GM21390 (cell line): ENCODE data around the gene RPL36AL.
"Not testable (repeated sequence)": the region's sequence is repeated elsewhere in the genome, so short reads cannot be mapped to it uniquely, and the experiment has no call there.

Experiments used
- ATAC-seq: cut with Tn5 transposase; IDR thresholded peaks from one replicate; pipeline ENCODE4 v1.9.1; 2021; ENCODE audit not compliant: unreplicated experiment

Gene RPL36AL

GRCh38 chr14:49619730-49620129, 696 bp downstream of the RPL36AL start:
- ATAC-seq = no peak

- ATAC-seq = not testable (repeated sequence)
Measured at GRCh38 chr14:49619273-49619672, 1.2 kb downstream of the RPL36AL start.

- no peak for ATAC-seq
Measured at GRCh38 chr14:49617852-49618519, 2.4 kb downstream of the RPL36AL start.

- no peak for ATAC-seq
Measured at GRCh38 chr14:49615776-49616175, 4.7 kb downstream of the RPL36AL start.

GRCh38 chr14:49614196-49614595, 6.2 kb downstream of the RPL36AL start:
- ATAC-seq = no peak

GRCh38 chr14:49612671-49613070, 7.8 kb downstream of the RPL36AL start:
- ATAC-seq = no peak

- ATAC-seq = no peak
Measured at GRCh38 chr14:49612251-49612650, 8.2 kb downstream of the RPL36AL start.

- ATAC-seq = no peak
Measured at GRCh38 chr14:49607583-49607982, 12.8 kb downstream of the RPL36AL start.

- peak; percentile 47 for ATAC-seq
Measured at GRCh38 chr14:49598485-49599300, 21.7 kb downstream of the RPL36AL start, which contains the start of gene LRR1. LRR1 (plus strand) TSS chr14:49598940; CDS start chr14:49599021, 81 bp downstream.

GRCh38 chr14:49598189-49598484, 22.3 kb downstream of the RPL36AL start:
- no peak for ATAC-seq

GRCh38 chr14:49594347-49595091, 25.9 kb downstream of the RPL36AL start:
- no peak for ATAC-seq

- ATAC-seq = no peak
Measured at GRCh38 chr14:49593016-49593415, 27.4 kb downstream of the RPL36AL start.

- no peak for ATAC-seq
Measured at GRCh38 chr14:49589387-49589786, 31.0 kb downstream of the RPL36AL start.

GRCh38 chr14:49586673-49587460, 33.6 kb downstream of the RPL36AL start:
- ATAC-seq = peak; percentile 29

GRCh38 chr14:49585803-49586672, 34.4 kb downstream of the RPL36AL start, which contains the start of gene RPS29:
RPS29 (minus strand) TSS chr14:49586380; CDS start chr14:49586346, 34 bp downstream.
- ATAC-seq = peak; percentile 84

- ATAC-seq = not testable (repeated sequence)
Measured at GRCh38 chr14:49584981-49585640, 35.3 kb downstream of the RPL36AL start.

- ATAC-seq = no peak
Measured at GRCh38 chr14:49584058-49584457, 36.4 kb downstream of the RPL36AL start.

GRCh38 chr14:49583629-49584028, 36.8 kb downstream of the RPL36AL start:
- ATAC-seq = no peak
